GM19467 (cell line): ENCODE results near the gene SMG6.
A peak's percentile ranks its signal among the peaks of the same experiment; 100 is the strongest.

Experiments used
- ATAC-seq: cut with Tn5 transposase; IDR thresholded peaks from one replicate; pipeline ENCODE4 v1.9.1; 2021; ENCODE audit warnings: mild to moderate bottlenecking, moderate library complexity; ENCODE audit not compliant: unreplicated experiment

SMG6 gene

GRCh38 chr17:2237950-2238349 is 65.6 kb downstream of the SMG6 start:
- ATAC-seq, result no peak

- ATAC-seq, result no peak
Observed at GRCh38 chr17:2237521-2237921, 66.1 kb downstream of the SMG6 start.

- ATAC-seq, result no peak
Observed at GRCh38 chr17:2235792-2236366, 67.7 kb downstream of the SMG6 start.

GRCh38 chr17:2235265-2235664 is 68.3 kb downstream of the SMG6 start:
- ATAC-seq, result no peak

- no peak for ATAC-seq
Observed at GRCh38 chr17:2233441-2233947, 70.1 kb downstream of the SMG6 start.

GRCh38 chr17:2232244-2232638 is 71.3 kb downstream of the SMG6 start:
- ATAC-seq, result no peak

- ATAC-seq, result no peak
Observed at GRCh38 chr17:2230877-2231276, 72.7 kb downstream of the SMG6 start.

- ATAC-seq, result no peak
Observed at GRCh38 chr17:2227025-2227699, 76.4 kb downstream of the SMG6 start.

GRCh38 chr17:2223617-2223927 is 80.0 kb downstream of the SMG6 start:
- ATAC-seq, result no peak

- no peak for ATAC-seq
Observed at GRCh38 chr17:2222901-2223616, 80.5 kb downstream of the SMG6 start.

- no peak for ATAC-seq
Observed at GRCh38 chr17:2222301-2222700, 81.3 kb downstream of the SMG6 start.

GRCh38 chr17:2218426-2218825 is 85.2 kb downstream of the SMG6 start:
- no peak for ATAC-seq

- ATAC-seq, result peak; percentile 72
Observed at GRCh38 chr17:2215616-2216364, 87.8 kb downstream of the SMG6 start.

GRCh38 chr17:2214929-2215615 is 88.5 kb downstream of the SMG6 start:
- ATAC-seq, result no peak

- ATAC-seq, result no peak
Observed at GRCh38 chr17:2214047-2214928, 89.3 kb downstream of the SMG6 start.

GRCh38 chr17:2213291-2213960 is 90.2 kb downstream of the SMG6 start:
- no peak for ATAC-seq

GRCh38 chr17:2212400-2212981 is 91.1 kb downstream of the SMG6 start:
- ATAC-seq, result no peak

- no peak for ATAC-seq
Observed at GRCh38 chr17:2211661-2212399, 91.8 kb downstream of the SMG6 start.
